HG02870 (cell line): ENCODE measurements around the gene AQP12A.
"Not testable (repeated sequence)": the region's sequence is repeated elsewhere in the genome, so short reads cannot be mapped to it uniquely, and the experiment has no call there.

ENCODE experiments used
- ATAC-seq: cut with Tn5 transposase; IDR thresholded peaks from one replicate; pipeline ENCODE4 v1.9.1; 2021; ENCODE audit warnings: mild to moderate bottlenecking, moderate library complexity; ENCODE audit not compliant: unreplicated experiment

The AQP12A gene

GRCh38 chr2:240686460-240686859 is 5.2 kb upstream of the AQP12A start:
- ATAC-seq = no peak

GRCh38 chr2:240687045-240687740 is 4.5 kb upstream of the AQP12A start:
- ATAC-seq = no peak

GRCh38 chr2:240687741-240688552 is 3.7 kb upstream of the AQP12A start:
- no peak for ATAC-seq

GRCh38 chr2:240688553-240688919 is 3.1 kb upstream of the AQP12A start:
- ATAC-seq = no peak

- no peak for ATAC-seq
Measured at GRCh38 chr2:240689975-240690374, 1.7 kb upstream of the AQP12A start.

GRCh38 chr2:240690421-240691074 is 1.1 kb upstream of the AQP12A start:
- ATAC-seq = not testable (repeated sequence)

- not testable (repeated sequence) for ATAC-seq
Measured at GRCh38 chr2:240691075-240691427, 615 bp upstream of the AQP12A start.

- not testable (repeated sequence) for ATAC-seq
Measured at GRCh38 chr2:240692583-240693561, 1.2 kb downstream of the AQP12A start.

- not testable (repeated sequence) for ATAC-seq
Measured at GRCh38 chr2:240694304-240694703, 2.6 kb downstream of the AQP12A start.

- not testable (repeated sequence) for ATAC-seq
Measured at GRCh38 chr2:240695593-240695992, 3.9 kb downstream of the AQP12A start.

GRCh38 chr2:240696469-240696868 is 4.8 kb downstream of the AQP12A start:
- ATAC-seq = not testable (repeated sequence)

GRCh38 chr2:240698852-240699561 is 7.3 kb downstream of the AQP12A start:
- ATAC-seq = not testable (repeated sequence)

- ATAC-seq = not testable (repeated sequence)
Measured at GRCh38 chr2:240699835-240700234, 8.2 kb downstream of the AQP12A start.

- not testable (repeated sequence) for ATAC-seq
Measured at GRCh38 chr2:240700616-240701015, 8.9 kb downstream of the AQP12A start.

GRCh38 chr2:240701091-240701735 is 9.5 kb downstream of the AQP12A start:
- no peak for ATAC-seq

- ATAC-seq = no peak
Measured at GRCh38 chr2:240701736-240702639, 10.3 kb downstream of the AQP12A start.

- no peak for ATAC-seq
Measured at GRCh38 chr2:240702640-240703011, 11.0 kb downstream of the AQP12A start.
